ENCODE data around the gene OR10G3. TPM values are rescaled to one million over a fixed set of nuclear protein-coding genes. Genes with fewer than 3 reads are reported as not detected.

The OR10G3 gene
- total RNA-seq, 1 experiment from 2014 or later, result not detected

DNA sequence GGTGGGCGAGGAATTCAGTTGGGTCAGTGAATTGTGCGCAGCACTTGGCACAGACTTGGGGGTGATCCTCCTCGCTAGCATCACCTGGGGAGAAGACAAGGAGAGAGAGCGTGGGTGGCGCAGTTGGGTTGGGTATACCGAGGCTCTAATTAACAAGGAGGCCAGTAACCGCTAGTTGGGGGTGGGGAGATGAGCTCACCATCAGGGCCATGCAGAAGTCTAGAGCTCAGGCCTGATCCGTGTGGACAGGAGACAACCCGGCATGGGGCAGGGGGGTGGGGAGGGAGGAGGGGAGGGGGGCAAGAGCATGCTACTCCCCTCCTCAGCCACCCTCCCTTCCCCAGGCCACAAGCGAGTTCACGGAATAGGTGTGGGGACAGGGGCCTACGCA lies 54.3 kb downstream of the OR10G3 start:
- intact Hi-C loops (cut with micrococcal nuclease; ENCODE audit: unreplicated experiment), result no loop called here
- Histone ChIP-seq H3K27ac (no peak overlapping the region), H3K4me2 (peak overlapping the region; percentile 72), H3K36me3 (ENCODE audit: low read depth) (no peaks in the 10 kb centered on the region), H3F3A (ENCODE audit: insufficient read depth, low read depth) (peaks cover 14% of the 10 kb centered on the region; the same call in 1 of the 2 replicates), H3K9me3 (ENCODE audit: insufficient read depth, low read depth) (no peaks in the 10 kb centered on the region), H3K79me2 (ENCODE audit: low read depth) (no peaks in the 10 kb centered on the region), H3K27me3 (ENCODE audit: insufficient read depth, low read depth) (no peaks in the 10 kb centered on the region), H3K4me3 (peak overlapping the region; percentile 57; the same call in 1 of the 2 replicates), H2AFZ (no peak overlapping the region), H3K4me1 (replicated peaks; ENCODE audit: insufficient read depth) (peaks cover 21% of the 10 kb centered on the region), H4K20me1 (ENCODE audit: insufficient read depth) (no peaks in the 10 kb centered on the region), H3K9me2 (ENCODE audit: insufficient read depth) (no peaks in the 10 kb centered on the region)
- BruUV-seq (replicated peaks), result TSS peak; percentile 34
- TF ChIP-seq EZH2 (IDR thresholded peaks at IDR 0.05; ENCODE audit: low read depth), result no peak
- TF ChIP-seq, protein P1, sequence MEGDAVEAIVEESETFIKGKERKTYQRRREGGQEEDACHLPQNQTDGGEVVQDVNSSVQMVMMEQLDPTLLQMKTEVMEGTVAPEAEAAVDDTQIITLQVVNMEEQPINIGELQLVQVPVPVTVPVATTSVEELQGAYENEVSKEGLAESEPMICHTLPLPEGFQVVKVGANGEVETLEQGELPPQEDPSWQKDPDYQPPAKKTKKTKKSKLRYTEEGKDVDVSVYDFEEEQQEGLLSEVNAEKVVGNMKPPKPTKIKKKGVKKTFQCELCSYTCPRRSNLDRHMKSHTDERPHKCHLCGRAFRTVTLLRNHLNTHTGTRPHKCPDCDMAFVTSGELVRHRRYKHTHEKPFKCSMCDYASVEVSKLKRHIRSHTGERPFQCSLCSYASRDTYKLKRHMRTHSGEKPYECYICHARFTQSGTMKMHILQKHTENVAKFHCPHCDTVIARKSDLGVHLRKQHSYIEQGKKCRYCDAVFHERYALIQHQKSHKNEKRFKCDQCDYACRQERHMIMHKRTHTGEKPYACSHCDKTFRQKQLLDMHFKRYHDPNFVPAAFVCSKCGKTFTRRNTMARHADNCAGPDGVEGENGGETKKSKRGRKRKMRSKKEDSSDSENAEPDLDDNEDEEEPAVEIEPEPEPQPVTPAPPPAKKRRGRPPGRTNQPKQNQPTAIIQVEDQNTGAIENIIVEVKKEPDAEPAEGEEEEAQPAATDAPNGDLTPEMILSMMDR (conservative IDR thresholded peaks at IDR 0.05), result no peak
- DNase-seq, result no peak
- ChIA-PET POLR2A (ENCODE audit: unreplicated experiment) (interaction anchor here (0.6 to 0.9 kb wide), 4 partner anchors 15 to 89 kb away, joined by 4 to 11 read pairs (median 6); partner anchors contain the start of genes CHD8 and METTL3), CTCF (interaction anchor here (0.6 to 0.7 kb wide), 2 partner anchors 13 to 832 kb away, joined by 6 to 7 read pairs; no protein-coding TSS in a partner anchor)

DNA sequence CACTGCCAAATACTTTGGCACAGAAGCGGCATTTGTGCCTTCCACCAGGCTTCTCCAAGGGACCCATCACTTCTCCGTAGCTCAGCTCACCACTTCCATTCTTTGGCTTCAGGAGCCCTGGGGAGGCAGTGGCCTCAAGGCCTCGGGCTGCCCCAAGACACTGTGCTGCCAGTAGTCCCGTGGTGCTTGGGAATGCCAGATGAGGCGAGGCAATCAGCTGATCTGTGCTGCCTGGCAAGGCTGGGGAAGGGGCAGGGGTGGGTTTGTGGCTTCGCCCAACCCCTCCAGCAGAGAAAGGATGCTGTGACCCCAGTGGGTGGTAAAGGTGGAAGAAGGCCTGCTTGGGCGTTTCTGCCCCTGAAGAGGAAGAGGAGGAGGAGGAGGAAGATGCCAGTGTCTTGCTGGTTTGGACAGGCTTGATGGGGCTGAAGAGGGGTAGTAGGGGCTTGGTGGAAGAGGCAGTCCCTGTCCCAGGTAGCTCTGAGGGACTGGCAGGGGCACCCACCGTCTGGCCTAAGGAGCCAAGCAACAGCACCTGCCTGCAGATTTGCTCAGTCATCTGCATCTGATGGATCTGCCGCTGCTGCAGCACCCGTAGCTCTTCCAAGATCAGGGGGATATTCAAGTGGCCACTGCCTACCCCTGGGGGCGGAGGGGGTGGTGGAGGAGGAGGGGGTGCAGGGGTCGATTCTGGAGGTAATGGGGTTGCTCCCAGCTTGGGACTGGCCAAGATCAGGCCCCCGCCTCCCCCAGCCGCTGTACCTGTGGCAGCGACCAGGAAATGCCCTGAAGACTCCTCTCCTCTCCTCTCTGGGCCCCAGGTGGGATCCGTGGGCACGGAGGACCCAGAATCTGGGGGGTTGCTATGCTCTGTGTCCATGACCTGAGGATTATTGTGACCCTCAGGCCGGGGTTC lies 55.0 kb downstream of the OR10G3 start:
- no peak overlapping the region for H3K4me3 ChIP-seq
- H3K79me2 ChIP-seq (ENCODE audit: low read depth), result no peaks in the 10 kb centered on the region
- TF ChIP-seq, protein P1 (conservative IDR thresholded peaks at IDR 0.05), result no peak
- TF ChIP-seq EZH2 (IDR thresholded peaks at IDR 0.05; ENCODE audit: low read depth), result no peak
- BruUV-seq (replicated peaks), result no TSS peak
- no peaks in the 10 kb centered on the region for H3K36me3 ChIP-seq (ENCODE audit: low read depth)
- H3K27ac ChIP-seq, result no peak overlapping the region
- H4K20me1 ChIP-seq (ENCODE audit: insufficient read depth), result no peaks in the 10 kb centered on the region
- peak overlapping the region; percentile 72; the same call in 1 of the 2 replicates for H3K4me2 ChIP-seq
- H2AFZ ChIP-seq, result no peak overlapping the region
- POLR2A ChIA-PET (ENCODE audit: unreplicated experiment), result interaction anchor here (0.6 kb wide), 1 partner anchor 69 kb away, joined by 11 read pairs; the partner anchor contains the start of gene CHD8
- no peaks in the 10 kb centered on the region for H3K9me3 ChIP-seq (ENCODE audit: insufficient read depth, low read depth)
- peaks cover 14% of the 10 kb centered on the region; the same call in 1 of the 2 replicates for H3F3A ChIP-seq (ENCODE audit: insufficient read depth, low read depth)
- peaks cover 21% of the 10 kb centered on the region for H3K4me1 ChIP-seq (replicated peaks; ENCODE audit: insufficient read depth)
- no peaks in the 10 kb centered on the region for H3K9me2 ChIP-seq (ENCODE audit: insufficient read depth)
- CTCF ChIA-PET, result interaction anchor here (0.6 to 0.7 kb wide), 2 partner anchors 13 to 831 kb away, joined by 6 to 7 read pairs; no protein-coding TSS in a partner anchor
- H3K27me3 ChIP-seq (ENCODE audit: insufficient read depth, low read depth), result no peaks in the 10 kb centered on the region
- no peak for DNase-seq
- intact Hi-C loops (cut with micrococcal nuclease; ENCODE audit: unreplicated experiment), result no loop called here

DNA sequence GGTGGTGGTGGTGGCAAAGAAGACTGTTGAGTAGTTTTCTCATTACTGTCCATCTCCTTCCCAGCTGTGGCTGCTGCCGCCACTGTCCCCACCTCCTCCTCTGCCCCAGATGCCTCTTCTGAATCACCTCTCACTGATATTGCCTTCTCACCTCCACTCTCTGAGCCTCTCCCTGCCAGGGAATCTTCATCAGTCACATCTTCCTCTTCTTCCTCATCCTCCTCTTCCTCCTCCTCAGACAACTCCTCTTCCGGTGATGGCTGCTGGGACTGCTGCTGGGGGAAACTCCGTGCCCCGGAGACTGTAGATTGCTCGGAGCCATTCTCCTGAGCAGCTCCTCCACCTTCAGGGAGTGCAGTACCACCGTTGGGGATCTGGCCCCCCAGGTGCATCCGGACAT lies 56.7 kb downstream of the OR10G3 start:
- H3K9me2 ChIP-seq (ENCODE audit: insufficient read depth), result no peaks in the 10 kb centered on the region
- H3K4me3 ChIP-seq, result no peak overlapping the region
- no peaks in the 10 kb centered on the region for H3K79me2 ChIP-seq (ENCODE audit: low read depth)
- peaks cover 2% of the 10 kb centered on the region; the same call in 1 of the 2 replicates for H3F3A ChIP-seq (ENCODE audit: insufficient read depth, low read depth)
- H3K9me3 ChIP-seq (ENCODE audit: insufficient read depth, low read depth), result no peaks in the 10 kb centered on the region
- H3K27ac ChIP-seq, result no peak overlapping the region
- DNase-seq, result no peak
- no peaks in the 10 kb centered on the region for H3K27me3 ChIP-seq (ENCODE audit: insufficient read depth, low read depth)
- BruUV-seq (replicated peaks), result no TSS peak
- POLR2A ChIA-PET (ENCODE audit: unreplicated experiment), result no interaction called here
- H3K4me2 ChIP-seq, result no peak overlapping the region
- intact Hi-C loops (cut with micrococcal nuclease; ENCODE audit: unreplicated experiment), result no loop called here
- H3K4me1 ChIP-seq (replicated peaks; ENCODE audit: insufficient read depth), result peaks cover 5% of the 10 kb centered on the region
- H3K36me3 ChIP-seq (ENCODE audit: low read depth), result no peaks in the 10 kb centered on the region
- CTCF ChIA-PET, result no interaction called here
- no peak for TF ChIP-seq EZH2 (IDR thresholded peaks at IDR 0.05; ENCODE audit: low read depth)
- TF ChIP-seq, protein P1 (conservative IDR thresholded peaks at IDR 0.05), result no peak
- H2AFZ ChIP-seq, result no peak overlapping the region
- no peaks in the 10 kb centered on the region for H4K20me1 ChIP-seq (ENCODE audit: insufficient read depth)
